Adrenal gland (tissue), 12 donors: ENCODE results near the gene KDM4B. TPM values are rescaled to one million over a fixed set of nuclear protein-coding genes. Genes with fewer than 3 reads are reported as not detected.

Source experiments
- DNase-seq, 7 donors: peaks; one replicate each; pipeline ENCODE4 v3.0.0-alpha.2; 2019 to 2020
- H3K27ac ChIP-seq, 5 donors: fragments of 200-600 bp; sonication (generic) in 4 of 5; 1 replicate in 3 of 5; 2 replicates in 2 of 5; pipeline versions ENCODE4 v1.5.1 to v1.8.0; 2016 to 2020; ENCODE audit warnings: mild to moderate bottlenecking in 1 of 5
- H3K27me3 ChIP-seq: fragments of 200-600 bp; 2 replicates; pipeline ENCODE4 v1.8.0; 2021
- H3K36me3 ChIP-seq, 2 donors: fragments of 200-600 bp; replicated peaks in 1 of 2; 1 replicate in 1 of 2; 2 replicates in 1 of 2; pipeline versions ENCODE4 v1.5.1 to v1.8.0; 2018 to 2022
- H3K4me1 ChIP-seq, 2 donors: fragments of 200-600 bp; replicated peaks in 1 of 2; 1 replicate in 1 of 2; 2 replicates in 1 of 2; pipeline versions ENCODE4 v1.5.1 to v1.8.0; 2018 to 2021
- H3K4me3 ChIP-seq, 4 donors: fragments of 200-600 bp; sonication (generic) in 3 of 4; one replicate each; pipeline ENCODE4 v1.5.1; 2016 to 2018
- H3K9me3 ChIP-seq, 3 donors: fragments of 200-600 bp; sonication (generic) in 1 of 3; replicated peaks in 1 of 3; 1 replicate in 2 of 3; 2 replicates in 1 of 3; pipeline versions ENCODE4 v1.5.1 to v1.8.0; 2016 to 2021
- POLR2A ChIP-seq, 2 donors: fragments of 450-650 bp; IDR thresholded peaks; one replicate each; pipeline ENCODE4 v1.6.1; 2017; ENCODE audit warnings: antibody characterized with exemption in 2 of 2, mild to moderate bottlenecking in 2 of 2, moderate library complexity in 1 of 2
- WGBS, 4 donors: extraction: QIAGEN DNeasy Blood & Tissue Kit in 2 of 4; methylation state at CpG; one replicate each; pipeline versions ENCODE4 v1.1.5 to v1.1.7; 2013 to 2017; 5-methylcytosine and 5-hydroxymethylcytosine counted together
- intact Hi-C, 2 donors: fragments of 100-400 bp; cut with DNase I; formaldehyde crosslinking; loops; one replicate each; pipeline versions ENCODE4 v1.14.1 to v1.15.0; 2022 to 2023
- polyA plus RNA-seq, 3 donors: library from polyadenylated mRNA; stranded (reverse); fragments of 200-250 nt in 2 of 3; fragments of 350-450 nt in 1 of 3; fragmentation: Illumina TruSeq in 1 of 3; extraction: RNeasy Lipid Tissue Mini Kit (QIAGEN cat#74804) in 1 of 3; gene quantifications; one replicate each; pipeline ENCODE4 v1.2.3, GENCODE V29; 2013 to 2014
- total RNA-seq, 9 donors: library from RNA; depleted of rRNA in 4 of 9; stranded (reverse); fragments of >200 nt in 4 of 9; fragments of 120-200 nt in 1 of 9; fragmentation: NEBNext Ultra II Directional in 1 of 9; extraction: Animal tissue kit (Norgen Biotek cat#: 25700) in 1 of 9; gene quantifications; one replicate each; pipeline versions ENCODE4 v1.1.0 to v1.2.4, GENCODE V29; 2013 to 2023
- TF ChIP-seq, protein P1 (sequence below), 6 experiments: fragments of 450-650 bp in 4 of 6; fragments of 200-600 bp in 2 of 6; sonication (generic) in 1 of 6; IDR thresholded peaks; 1 replicate in 5 of 6; 2 replicates in 1 of 6; pipeline versions ENCODE4 v1.5.1 to v1.8.0; 2016 to 2021; ENCODE audit warnings: antibody characterized with exemption in 6 of 6, mild to moderate bottlenecking in 2 of 6, moderate library complexity in 1 of 6
- donor health status: healthy with polysubstance abuse.
- donor health status: Bipolar disorder and iron deficiency.
- donor health status: DM: yes; HTN: yes; CAD: no.
- donor health status: DM: no; HTN: no; CAD: no.
- donor health status: DM: no; HTN: no; CAD: no.
- donor health status: DM: yes; HTN: yes; CAD: no.

Gene KDM4B
- total and polyA plus RNA-seq, 12 donors, result 9.8 to 65.1 (median 39.9) TPM

DNA sequence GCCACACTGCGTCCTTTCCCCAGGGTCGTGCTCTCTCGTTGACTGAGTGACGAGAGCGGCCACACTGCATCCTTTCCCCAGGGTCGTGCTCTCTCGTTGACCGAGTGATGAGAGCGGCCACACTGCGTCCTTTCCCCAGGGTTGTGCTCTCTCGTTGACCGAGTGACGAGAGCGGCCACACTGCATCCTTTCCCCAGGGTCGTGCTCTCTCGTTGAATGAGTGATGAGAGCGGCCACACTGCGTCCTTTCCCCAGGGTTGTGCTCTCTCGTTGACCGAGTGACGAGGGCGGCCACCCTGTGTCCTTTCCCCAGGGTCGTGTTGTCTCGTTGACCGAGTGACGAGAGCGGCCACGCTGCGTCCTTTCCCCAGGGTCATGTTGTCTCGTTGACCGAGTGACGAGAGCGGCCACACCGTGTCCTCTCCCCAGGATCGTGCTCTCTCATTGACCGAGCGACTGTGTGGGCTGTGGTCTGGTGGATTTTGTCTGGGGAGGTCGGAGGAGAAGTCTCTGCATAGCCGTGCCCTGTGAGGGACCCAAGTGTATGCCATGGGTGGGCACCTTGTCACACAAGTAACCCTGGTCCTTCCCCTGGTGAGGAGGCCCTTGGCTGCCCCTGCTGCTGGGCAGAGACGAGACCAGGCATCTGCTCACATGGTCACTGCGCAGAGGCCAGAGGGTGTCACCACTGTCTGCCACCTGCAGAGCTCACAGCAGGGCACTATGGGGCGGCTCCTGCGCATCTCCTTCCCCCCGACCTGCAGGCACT, 107.7 kb downstream of the KDM4B start:
- intact Hi-C loops, result no loop called here
- Histone ChIP-seq H3K27ac (no peak overlapping the region), H3K36me3 (peaks cover 0 to 63% of the 10 kb centered on the region in 2 donors), H3K9me3 (no peaks in the 10 kb centered on the region), H3K4me3 (no peak overlapping the region), H3K4me1 (no peaks in the 10 kb centered on the region), H3K27me3 (no peaks in the 10 kb centered on the region)
- TF ChIP-seq, protein P1, sequence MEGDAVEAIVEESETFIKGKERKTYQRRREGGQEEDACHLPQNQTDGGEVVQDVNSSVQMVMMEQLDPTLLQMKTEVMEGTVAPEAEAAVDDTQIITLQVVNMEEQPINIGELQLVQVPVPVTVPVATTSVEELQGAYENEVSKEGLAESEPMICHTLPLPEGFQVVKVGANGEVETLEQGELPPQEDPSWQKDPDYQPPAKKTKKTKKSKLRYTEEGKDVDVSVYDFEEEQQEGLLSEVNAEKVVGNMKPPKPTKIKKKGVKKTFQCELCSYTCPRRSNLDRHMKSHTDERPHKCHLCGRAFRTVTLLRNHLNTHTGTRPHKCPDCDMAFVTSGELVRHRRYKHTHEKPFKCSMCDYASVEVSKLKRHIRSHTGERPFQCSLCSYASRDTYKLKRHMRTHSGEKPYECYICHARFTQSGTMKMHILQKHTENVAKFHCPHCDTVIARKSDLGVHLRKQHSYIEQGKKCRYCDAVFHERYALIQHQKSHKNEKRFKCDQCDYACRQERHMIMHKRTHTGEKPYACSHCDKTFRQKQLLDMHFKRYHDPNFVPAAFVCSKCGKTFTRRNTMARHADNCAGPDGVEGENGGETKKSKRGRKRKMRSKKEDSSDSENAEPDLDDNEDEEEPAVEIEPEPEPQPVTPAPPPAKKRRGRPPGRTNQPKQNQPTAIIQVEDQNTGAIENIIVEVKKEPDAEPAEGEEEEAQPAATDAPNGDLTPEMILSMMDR (IDR thresholded peaks at IDR 0.05), result no peak
- no peak for TF ChIP-seq POLR2A (IDR thresholded peaks at IDR 0.05)
- no peak for DNase-seq
- WGBS, 4 donors, result 90 to 91% (median 91%) methylated on average over 24 to 42 of the region's 44 CpGs

DNA sequence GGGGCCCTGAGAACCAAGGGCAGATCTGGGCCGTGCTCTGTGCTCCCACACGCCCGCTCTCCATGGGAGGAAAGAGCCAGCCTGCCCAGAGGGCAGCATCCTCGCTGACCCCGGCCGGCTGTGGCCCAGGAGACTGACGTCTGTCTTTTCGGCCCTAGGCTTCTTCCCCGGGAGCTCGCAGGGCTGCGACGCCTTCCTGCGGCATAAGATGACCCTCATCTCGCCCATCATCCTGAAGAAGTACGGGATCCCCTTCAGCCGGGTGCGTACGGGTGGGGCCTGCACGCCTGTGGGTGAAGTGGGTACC, 108.2 kb downstream of the KDM4B start:
- DNase-seq, result no peak
- Histone ChIP-seq H3K36me3 (peaks cover 0 to 68% of the 10 kb centered on the region in 2 donors), H3K4me3 (no peak overlapping the region), H3K27me3 (no peaks in the 10 kb centered on the region), H3K9me3 (no peaks in the 10 kb centered on the region), H3K27ac (no peak overlapping the region), H3K4me1 (no peaks in the 10 kb centered on the region)
- 89 to 97% (median 94%) methylated on average over 3 to 19 of the region's 19 CpGs for WGBS, 4 donors
- TF ChIP-seq, protein P1 (IDR thresholded peaks at IDR 0.05), result no peak
- TF ChIP-seq POLR2A (IDR thresholded peaks at IDR 0.05), result no peak
- intact Hi-C loops, result no loop called here

DNA sequence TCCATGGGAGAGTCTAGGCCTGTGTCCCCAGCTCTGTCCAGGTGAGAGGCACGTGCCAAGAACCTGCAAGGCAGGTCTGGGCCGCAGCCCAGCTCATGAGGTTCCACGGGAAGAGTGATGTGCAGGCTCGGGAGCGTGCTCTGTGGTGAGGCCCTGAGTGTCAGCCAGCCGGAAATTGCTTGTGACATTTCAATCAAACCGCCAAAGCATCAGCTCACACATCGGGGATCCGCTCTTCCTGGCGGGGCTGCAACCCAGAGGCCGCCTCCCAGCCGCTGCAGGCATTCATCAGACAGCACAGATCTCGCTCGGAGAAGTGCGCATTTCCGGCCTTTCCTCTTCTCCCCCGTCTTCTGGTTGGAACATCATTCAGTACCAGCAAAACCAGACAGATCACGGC, 109.3 kb downstream of the KDM4B start:
- intact Hi-C loops, result no loop called here
- H3K36me3 ChIP-seq, result peaks cover 0 to 71% of the 10 kb centered on the region in 2 donors

DNA sequence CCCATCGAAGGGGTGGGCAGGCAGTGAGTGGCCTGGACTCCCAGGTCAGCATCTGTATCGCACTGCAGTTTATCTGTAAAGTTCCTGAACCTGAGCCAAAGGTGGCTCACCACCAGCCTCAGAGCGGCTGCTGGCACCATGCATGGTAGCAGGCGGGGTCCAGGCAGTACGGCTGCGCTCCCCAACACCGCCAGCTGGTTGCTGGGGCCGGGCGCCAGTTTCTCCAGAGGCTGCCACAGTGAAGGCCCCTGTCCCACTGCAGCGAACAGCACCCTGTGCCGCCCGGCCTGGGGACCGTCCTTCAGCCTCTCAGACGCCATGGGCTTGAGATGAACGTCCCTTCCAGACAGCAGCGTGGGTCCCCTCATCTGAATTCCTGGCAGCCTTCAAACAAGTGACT, 109.8 kb downstream of the KDM4B start:
- Histone ChIP-seq H3K4me3 (no peak overlapping the region), H3K36me3 (peaks cover 0 to 66% of the 10 kb centered on the region in 2 donors), H3K4me1 (peaks cover under 1 to 13% of the 10 kb centered on the region in 2 donors), H3K27me3 (no peaks in the 10 kb centered on the region), H3K9me3 (no peaks in the 10 kb centered on the region), H3K27ac (no peak overlapping the region)
- TF ChIP-seq, protein P1 (IDR thresholded peaks at IDR 0.05), result no peak
- TF ChIP-seq POLR2A (IDR thresholded peaks at IDR 0.05), result no peak
- DNase-seq, result no peak
- 89 to 96% (median 93%) methylated on average over 7 to 16 of the region's 16 CpGs for WGBS, 4 donors
- intact Hi-C loops, result no loop called here

More for the DNA sequence above, 109.3 kb downstream of the KDM4B start:
- H3K4me1 ChIP-seq, result peaks cover 0 to 8% of the 10 kb centered on the region in 2 donors
- H3K27ac ChIP-seq, result no peak overlapping the region
- no peaks in the 10 kb centered on the region for H3K27me3 ChIP-seq
- no peaks in the 10 kb centered on the region for H3K9me3 ChIP-seq
- TF ChIP-seq, protein P1 (IDR thresholded peaks at IDR 0.05), result no peak
- TF ChIP-seq POLR2A (IDR thresholded peaks at IDR 0.05), result no peak
- H3K4me3 ChIP-seq, result no peak overlapping the region
- no peak for DNase-seq
- 85 to 100% (median 92%) methylated on average over 9 to 18 of the region's 18 CpGs for WGBS, 4 donors
